Stimulated activated CD4-positive, alpha-beta T cell treated with anti-CD3 and anti-CD28 coated beads, Interleukin-12 subunit alpha, Interleukin-12 subunit beta, amount 100 ng/mL, for 48 hours (primary cell): ENCODE results near the gene PPP2R2C.

Experiments
- DNase-seq, 3 donors: peaks; one replicate each; pipeline ENCODE4 v3.0.0-alpha.2; 2020; ENCODE audit warnings: low read depth in 2 of 3, low spot score in 1 of 3

Gene PPP2R2C

GRCh38 chr4:6472387-6473263, at the start of gene PPP2R2C:
TSS of gene PPP2R2C (minus strand) at chr4:6472614. CDS start at chr4:6472229, 385 bp downstream.
- no peak for DNase-seq

- no peak for DNase-seq
These were observed 48.6 kb upstream of the PPP2R2C start for GRCh38 chr4:6520978-6521377.

GRCh38 chr4:6520051-6520636, 47.7 kb upstream of the PPP2R2C start:
- DNase-seq = no peak

- no peak for DNase-seq
These were observed 44.8 kb upstream of the PPP2R2C start for GRCh38 chr4:6517171-6517570.

GRCh38 chr4:6516762-6517161, 44.3 kb upstream of the PPP2R2C start:
- DNase-seq = no peak

GRCh38 chr4:6516281-6516680, 43.9 kb upstream of the PPP2R2C start:
- DNase-seq = no peak

- DNase-seq = no peak
These were observed 41.3 kb upstream of the PPP2R2C start for GRCh38 chr4:6513678-6514077.

GRCh38 chr4:6509587-6509986, 37.2 kb upstream of the PPP2R2C start:
- DNase-seq = no peak

- DNase-seq = no peak
These were observed 34.9 kb upstream of the PPP2R2C start for GRCh38 chr4:6507345-6507744.

- DNase-seq = no peak
These were observed 34.3 kb upstream of the PPP2R2C start for GRCh38 chr4:6506616-6507140.

- no peak for DNase-seq
These were observed 32.6 kb upstream of the PPP2R2C start for GRCh38 chr4:6504900-6505496.

GRCh38 chr4:6502747-6503465, 30.5 kb upstream of the PPP2R2C start:
- no peak for DNase-seq

GRCh38 chr4:6502147-6502546, 29.7 kb upstream of the PPP2R2C start:
- no peak for DNase-seq

GRCh38 chr4:6501171-6501570, 28.8 kb upstream of the PPP2R2C start:
- no peak for DNase-seq

GRCh38 chr4:6500481-6501140, 28.2 kb upstream of the PPP2R2C start:
- no peak for DNase-seq

- DNase-seq = no peak
These were observed 26.8 kb upstream of the PPP2R2C start for GRCh38 chr4:6499238-6499600.

- no peak for DNase-seq
These were observed 26.3 kb upstream of the PPP2R2C start for GRCh38 chr4:6498511-6499237.

- no peak for DNase-seq
These were observed 25.4 kb upstream of the PPP2R2C start for GRCh38 chr4:6497796-6498195.

GRCh38 chr4:6495736-6496135, 23.3 kb upstream of the PPP2R2C start:
- DNase-seq = no peak

- DNase-seq = no peak
These were observed 22.8 kb upstream of the PPP2R2C start for GRCh38 chr4:6495296-6495590.
